PFSK-1 (cell line): ENCODE results near the gene UGT8.

Experiments used
- POLR2AphosphoS5 ChIP-seq: IDR thresholded peaks from 2 replicates; pipeline ENCODE4 v1.6.1; 2012; ENCODE audit warnings: low read depth, mild to moderate bottlenecking, control low read depth, low read length, moderate library complexity
- SIN3A ChIP-seq: IDR thresholded peaks from 2 replicates; pipeline ENCODE4 v1.6.1; 2012; ENCODE audit warnings: mild to moderate bottlenecking, low read length, moderate library complexity, borderline replicate concordance; ENCODE audit not compliant: insufficient read depth
- TAF1 ChIP-seq: IDR thresholded peaks from 2 replicates; pipeline ENCODE4 v1.6.1; 2012; ENCODE audit warnings: low read length, control low read depth, borderline replicate concordance; ENCODE audit not compliant: insufficient read depth
- TF ChIP-seq, protein P1 (sequence below), 2 experiments: IDR thresholded peaks; 2 replicates each; pipeline versions ENCODE4 v1.6.1 to v1.8.0; 2011 to 2012; ENCODE audit warnings: low read depth in 2 of 2, low read length in 2 of 2, control low read depth in 1 of 2, inconsistent platforms in 1 of 2, mild to moderate bottlenecking in 1 of 2, moderate library complexity in 1 of 2; ENCODE audit not compliant: insufficient read depth in 1 of 2

DNA sequence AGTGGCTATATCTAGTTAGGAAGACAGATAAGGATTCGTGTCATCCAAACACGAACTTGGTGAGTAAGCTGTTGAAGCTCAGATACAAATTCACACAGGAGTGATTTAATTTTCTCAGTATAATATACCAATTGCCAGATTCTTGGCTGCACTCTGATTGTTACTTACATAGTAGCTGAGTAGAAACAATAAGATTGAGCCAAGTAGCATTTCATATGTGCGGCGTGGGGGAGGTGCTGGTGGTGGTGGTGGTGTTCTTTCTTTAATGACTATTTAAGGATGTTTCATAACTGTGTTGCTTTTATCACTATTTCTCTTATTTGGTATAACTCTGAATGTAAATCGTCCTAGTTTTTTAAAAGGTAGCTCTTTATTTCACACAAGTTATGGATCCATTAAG, 102.9 kb downstream of the UGT8 start:
- TF ChIP-seq TAF1 (no peak), POLR2AphosphoS5 (no peak), SIN3A (no peak)
- TF ChIP-seq, protein P1, sequence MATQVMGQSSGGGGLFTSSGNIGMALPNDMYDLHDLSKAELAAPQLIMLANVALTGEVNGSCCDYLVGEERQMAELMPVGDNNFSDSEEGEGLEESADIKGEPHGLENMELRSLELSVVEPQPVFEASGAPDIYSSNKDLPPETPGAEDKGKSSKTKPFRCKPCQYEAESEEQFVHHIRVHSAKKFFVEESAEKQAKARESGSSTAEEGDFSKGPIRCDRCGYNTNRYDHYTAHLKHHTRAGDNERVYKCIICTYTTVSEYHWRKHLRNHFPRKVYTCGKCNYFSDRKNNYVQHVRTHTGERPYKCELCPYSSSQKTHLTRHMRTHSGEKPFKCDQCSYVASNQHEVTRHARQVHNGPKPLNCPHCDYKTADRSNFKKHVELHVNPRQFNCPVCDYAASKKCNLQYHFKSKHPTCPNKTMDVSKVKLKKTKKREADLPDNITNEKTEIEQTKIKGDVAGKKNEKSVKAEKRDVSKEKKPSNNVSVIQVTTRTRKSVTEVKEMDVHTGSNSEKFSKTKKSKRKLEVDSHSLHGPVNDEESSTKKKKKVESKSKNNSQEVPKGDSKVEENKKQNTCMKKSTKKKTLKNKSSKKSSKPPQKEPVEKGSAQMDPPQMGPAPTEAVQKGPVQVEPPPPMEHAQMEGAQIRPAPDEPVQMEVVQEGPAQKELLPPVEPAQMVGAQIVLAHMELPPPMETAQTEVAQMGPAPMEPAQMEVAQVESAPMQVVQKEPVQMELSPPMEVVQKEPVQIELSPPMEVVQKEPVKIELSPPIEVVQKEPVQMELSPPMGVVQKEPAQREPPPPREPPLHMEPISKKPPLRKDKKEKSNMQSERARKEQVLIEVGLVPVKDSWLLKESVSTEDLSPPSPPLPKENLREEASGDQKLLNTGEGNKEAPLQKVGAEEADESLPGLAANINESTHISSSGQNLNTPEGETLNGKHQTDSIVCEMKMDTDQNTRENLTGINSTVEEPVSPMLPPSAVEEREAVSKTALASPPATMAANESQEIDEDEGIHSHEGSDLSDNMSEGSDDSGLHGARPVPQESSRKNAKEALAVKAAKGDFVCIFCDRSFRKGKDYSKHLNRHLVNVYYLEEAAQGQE (IDR thresholded peaks at IDR 0.05; ENCODE audit: insufficient read depth in 1 of 2, low read depth in 2 of 2, low read length in 2 of 2) = no peak
